HUES64 (cell line): ENCODE measurements around the gene EXOC1.
"Not testable (repeated sequence)": the region's sequence is repeated elsewhere in the genome, so short reads cannot be mapped to it uniquely, and the experiment has no call there.

Experiments
- H3K27ac ChIP-seq: 2 replicates; pipeline ENCODE4 v1.7.0; 2013; ENCODE audit warnings: low read depth, low read length, inconsistent platforms
- H3K27me3 ChIP-seq: 2 replicates; pipeline ENCODE4 v1.6.1; 2013; ENCODE audit warnings: mild to moderate bottlenecking, low read length; ENCODE audit not compliant: insufficient read depth
- H3K36me3 ChIP-seq: 2 replicates; pipeline ENCODE4 v1.6.1; 2013; ENCODE audit warnings: mild to moderate bottlenecking, low read length; ENCODE audit not compliant: insufficient read depth
- H3K4me1 ChIP-seq: 2 replicates; pipeline ENCODE4 v1.6.1; 2013; ENCODE audit warnings: mild to moderate bottlenecking, low read length, moderate library complexity; ENCODE audit not compliant: insufficient read depth
- H3K4me3 ChIP-seq: 2 replicates; pipeline ENCODE4 v1.5.1; 2013; ENCODE audit warnings: mild to moderate bottlenecking, low read length, moderate library complexity
- H3K9ac ChIP-seq: 2 replicates; pipeline ENCODE4 v1.6.1; 2013; ENCODE audit warnings: mild to moderate bottlenecking, low read depth, low read length
- H3K9me3 ChIP-seq: 2 replicates; pipeline ENCODE4 v1.6.1; 2013; ENCODE audit warnings: low read depth, low read length; ENCODE audit not compliant: insufficient read depth
- WGBS: fragments of 150-250, 120-280 bp; methylation state at CpG from one replicate; pipeline ENCODE4 v1.1.7; 2013; ENCODE audit warnings: missing lambda C conversion rate; 5-methylcytosine and 5-hydroxymethylcytosine counted together

Gene EXOC1

DNA sequence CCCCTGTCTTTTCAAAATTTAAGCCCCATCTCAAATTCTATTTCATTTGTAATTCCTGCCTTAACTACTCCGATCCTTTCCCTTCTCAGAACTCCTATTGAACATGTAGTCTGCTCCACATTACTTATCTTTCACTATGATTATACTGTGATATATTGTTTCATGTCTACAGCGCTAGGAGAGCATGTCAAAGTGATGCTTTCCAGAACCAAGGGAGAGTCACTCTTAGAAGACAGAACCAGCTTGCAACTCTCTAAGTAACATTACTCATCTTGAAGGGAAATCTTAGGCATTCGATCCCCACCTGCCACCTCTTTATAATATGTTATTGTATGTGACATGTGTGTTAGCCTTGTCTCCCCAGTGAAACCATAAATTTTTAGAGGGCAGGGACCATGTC is 23.4 kb upstream of the EXOC1 start:
- Histone ChIP-seq H3K27me3 (no peaks in the 10 kb centered on the region), H3K9ac (no peak overlapping the region), H3K36me3 (no peaks in the 10 kb centered on the region), H3K4me1 (no peaks in the 10 kb centered on the region), H3K9me3 (no peaks in the 10 kb centered on the region), H3K4me3 (no peak overlapping the region), H3K27ac (no peak overlapping the region)
- WGBS, result 96% methylated on average over 2 of the region's 3 CpGs

GRCh38 chr4:55830716-55831115 is 22.7 kb upstream of the EXOC1 start:
- Histone ChIP-seq H3K36me3 (no peaks in the 10 kb centered on the region), H3K27me3 (no peaks in the 10 kb centered on the region), H3K27ac (no peak overlapping the region), H3K9me3 (no peaks in the 10 kb centered on the region), H3K4me3 (no peak overlapping the region), H3K9ac (no peak overlapping the region), H3K4me1 (no peaks in the 10 kb centered on the region)
- WGBS, result 86% methylated on average over 4 of the region's 4 CpGs

DNA sequence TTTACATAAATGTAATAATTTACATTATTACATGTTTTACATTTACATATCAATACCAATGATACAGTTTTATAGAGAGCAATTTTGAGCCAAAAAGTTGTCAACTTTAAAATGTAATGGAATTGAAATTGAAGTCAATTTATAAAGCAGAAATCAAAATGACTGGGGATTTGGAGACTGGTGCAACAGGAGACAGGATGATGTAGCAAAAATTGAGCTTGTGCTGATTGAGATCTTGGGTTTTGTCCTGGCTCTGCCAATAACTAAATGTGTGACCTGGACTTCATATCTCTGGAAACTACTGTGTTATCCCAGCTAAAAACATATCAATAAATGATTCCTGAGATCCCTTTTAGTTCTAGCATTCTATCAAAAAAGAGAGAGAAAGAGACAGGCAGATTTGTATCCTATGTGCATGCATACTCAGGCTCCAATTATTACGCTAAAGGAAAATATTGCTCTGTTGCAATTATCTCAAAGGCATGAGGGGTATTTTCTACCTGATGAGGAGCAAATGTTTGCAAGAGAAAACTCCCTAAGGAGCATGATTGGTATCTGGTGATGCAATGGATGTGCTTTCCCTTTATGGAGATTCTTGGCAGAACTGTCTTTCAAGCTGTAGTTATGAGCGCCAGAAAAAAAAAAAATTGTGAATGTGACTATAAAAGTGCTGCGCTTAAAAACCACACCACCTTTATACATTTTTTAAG is 19.2 kb upstream of the EXOC1 start:
- Histone ChIP-seq H3K9me3 (peaks cover 13% of the 10 kb centered on the region; the same call in 1 of the 2 replicates), H3K4me1 (no peaks in the 10 kb centered on the region), H3K27ac (no peak overlapping the region), H3K36me3 (no peaks in the 10 kb centered on the region), H3K27me3 (no peaks in the 10 kb centered on the region), H3K4me3 (no peak overlapping the region), H3K9ac (no peak overlapping the region)
- 97% methylated on average over 1 of the region's 3 CpGs for WGBS

GRCh38 chr4:55837903-55838302 is 15.5 kb upstream of the EXOC1 start:
- H3K27me3 ChIP-seq, result no peaks in the 10 kb centered on the region
- no peak overlapping the region for H3K4me3 ChIP-seq
- H3K9ac ChIP-seq, result no peak overlapping the region
- no CpG with 5 or more reads among the region's 1 CpG for WGBS
- no peaks in the 10 kb centered on the region for H3K4me1 ChIP-seq
- no peaks in the 10 kb centered on the region for H3K36me3 ChIP-seq
- no peak overlapping the region for H3K27ac ChIP-seq
- peaks cover 22% of the 10 kb centered on the region; the same call in 1 of the 2 replicates for H3K9me3 ChIP-seq

DNA sequence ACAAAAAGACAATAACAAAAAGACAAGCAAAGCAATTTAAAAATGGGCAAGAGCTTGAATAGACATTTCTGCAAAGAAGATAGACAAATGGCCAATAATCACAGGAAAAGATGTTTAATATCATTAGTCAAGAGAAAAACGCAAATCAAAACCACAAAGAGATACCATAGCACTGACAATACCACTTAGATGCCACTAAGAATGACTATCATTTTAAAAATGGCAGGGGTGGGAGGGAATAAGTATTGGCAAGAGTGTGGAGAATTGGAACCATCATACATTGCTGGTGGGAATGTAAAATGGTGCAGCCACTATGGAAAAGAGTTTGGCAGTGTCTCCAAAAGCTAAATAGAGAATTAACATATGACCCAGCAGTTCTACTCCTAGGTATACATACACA is 15.1 kb upstream of the EXOC1 start:
- no peak overlapping the region for H3K9ac ChIP-seq
- no CpG with 5 or more reads among the region's 1 CpG for WGBS
- H3K9me3 ChIP-seq, result peaks cover 22% of the 10 kb centered on the region; the same call in 1 of the 2 replicates

GRCh38 chr4:55838952-55839351 is 14.5 kb upstream of the EXOC1 start:
- H3K27me3 ChIP-seq, result no peaks in the 10 kb centered on the region
- no peak overlapping the region for H3K4me3 ChIP-seq
- no peak overlapping the region for H3K9ac ChIP-seq
- H3K4me1 ChIP-seq, result no peaks in the 10 kb centered on the region
- peaks cover 22% of the 10 kb centered on the region; the same call in 1 of the 2 replicates for H3K9me3 ChIP-seq
- no peak overlapping the region for H3K27ac ChIP-seq
- H3K36me3 ChIP-seq, result no peaks in the 10 kb centered on the region

More for the DNA sequence above, 15.1 kb upstream of the EXOC1 start:
- no peaks in the 10 kb centered on the region for H3K4me1 ChIP-seq
- no peak overlapping the region for H3K27ac ChIP-seq
- no peak overlapping the region for H3K4me3 ChIP-seq
- no peaks in the 10 kb centered on the region for H3K27me3 ChIP-seq
- H3K36me3 ChIP-seq, result no peaks in the 10 kb centered on the region

- 94% methylated on average over 1 of the region's 1 CpG for WGBS
- Histone ChIP-seq H3K27me3 (no peaks in the 10 kb centered on the region), H3K9me3 (peaks cover 22% of the 10 kb centered on the region; the same call in 1 of the 2 replicates), H3K9ac (no peak overlapping the region), H3K4me3 (no peak overlapping the region), H3K27ac (no peak overlapping the region), H3K4me1 (no peaks in the 10 kb centered on the region), H3K36me3 (no peaks in the 10 kb centered on the region)
These were observed 12.5 kb upstream of the EXOC1 start for GRCh38 chr4:55840956-55841355.

- peak overlapping the region; percentile 67 for H3K9ac ChIP-seq
- not testable (repeated sequence) for H3K27me3 ChIP-seq, H3K36me3 ChIP-seq, H3K27ac ChIP-seq, H3K4me1 ChIP-seq
- H3K4me3 ChIP-seq, result peak overlapping the region; percentile 46
- peaks cover 22% of the 10 kb centered on the region; the same call in 1 of the 2 replicates for H3K9me3 ChIP-seq
- 44% methylated on average over 18 of the region's 22 CpGs for WGBS
These were observed 11.8 kb upstream of the EXOC1 start for GRCh38 chr4:55841373-55842239.

DNA sequence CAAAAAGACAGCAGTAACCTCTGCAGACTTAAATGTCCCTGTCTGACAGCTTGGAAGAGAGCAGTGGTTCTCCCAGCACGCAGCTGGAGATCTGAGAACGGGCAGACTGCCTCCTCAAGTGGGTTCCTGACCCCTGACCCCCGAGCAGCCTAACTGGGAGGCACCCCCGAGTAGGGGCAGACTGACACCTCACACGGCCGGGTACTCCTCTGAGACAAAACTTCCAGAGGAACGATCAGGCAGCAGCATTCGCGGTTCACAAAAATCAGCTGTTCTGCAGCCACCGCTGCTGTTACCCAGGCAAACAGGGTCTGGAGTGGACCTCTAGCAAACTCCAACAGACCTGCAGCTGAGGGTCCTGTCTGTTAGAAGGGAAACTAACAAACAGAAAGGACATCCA is 11.1 kb upstream of the EXOC1 start:
- H3K9me3 ChIP-seq, result peaks cover 20% of the 10 kb centered on the region; the same call in 1 of the 2 replicates
- 20% methylated on average over 10 of the region's 10 CpGs for WGBS
- not testable (repeated sequence) for H3K4me1 ChIP-seq, H3K4me3 ChIP-seq, H3K36me3 ChIP-seq, H3K27ac ChIP-seq, H3K9ac ChIP-seq, H3K27me3 ChIP-seq

DNA sequence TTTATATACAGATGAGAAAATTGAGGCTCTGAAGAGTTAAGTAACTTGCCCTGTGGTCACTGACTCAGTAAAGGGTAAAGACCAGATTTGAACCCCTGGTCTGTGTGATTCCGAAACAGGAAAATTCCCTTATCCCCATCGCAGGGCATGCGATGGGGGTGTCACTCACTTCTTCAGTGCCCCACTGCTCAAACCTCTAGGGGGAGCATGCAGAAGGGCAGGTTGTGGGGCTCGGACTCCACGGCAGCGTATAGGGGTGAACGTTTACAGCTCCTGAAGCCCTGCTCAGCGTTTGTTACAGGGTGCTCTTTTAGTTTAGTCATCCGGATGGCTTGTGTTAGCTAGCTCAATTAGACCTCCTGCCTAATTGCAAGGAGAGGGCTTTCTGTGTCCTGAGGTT is 3.7 kb upstream of the EXOC1 start:
- H3K36me3 ChIP-seq, result no peaks in the 10 kb centered on the region
- no peak overlapping the region for H3K27ac ChIP-seq
- peaks cover 4% of the 10 kb centered on the region; the same call in 1 of the 2 replicates for H3K27me3 ChIP-seq
- H3K9ac ChIP-seq, result 0 out of 2 replicates have a peak overlapping the region, but pooled peaks have one; percentile 31
- 89% methylated on average over 9 of the region's 9 CpGs for WGBS
- peaks cover 7% of the 10 kb centered on the region for H3K4me1 ChIP-seq
- H3K9me3 ChIP-seq, result peaks cover 4% of the 10 kb centered on the region; the same call in 1 of the 2 replicates
- H3K4me3 ChIP-seq, result no peak overlapping the region

DNA sequence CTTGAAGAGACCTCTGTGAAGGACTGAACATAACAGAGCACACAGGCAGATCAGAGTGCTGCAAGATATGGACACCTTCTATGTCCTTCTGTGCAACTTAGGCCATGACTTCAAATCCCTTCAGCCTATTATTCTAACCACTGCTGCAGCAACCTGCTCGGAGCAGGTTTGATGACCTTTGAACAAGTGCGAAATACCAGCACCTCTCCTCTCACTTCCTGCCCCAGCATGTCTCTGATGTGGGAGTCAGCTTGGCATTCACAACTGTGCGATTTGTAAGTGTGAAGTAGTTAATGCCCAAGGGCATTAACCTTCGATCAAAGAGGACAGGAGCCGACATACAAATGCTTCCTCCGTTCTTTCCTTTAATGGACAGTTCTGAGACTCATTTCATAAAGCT is 1.6 kb upstream of the EXOC1 start:
- H3K4me3 ChIP-seq, result no peak overlapping the region
- H3K27me3 ChIP-seq, result peaks cover 4% of the 10 kb centered on the region; the same call in 1 of the 2 replicates
- no peak overlapping the region for H3K9ac ChIP-seq
- no peak overlapping the region for H3K27ac ChIP-seq
- WGBS, result 51% methylated on average over 6 of the region's 6 CpGs
- peaks cover 4% of the 10 kb centered on the region; the same call in 1 of the 2 replicates for H3K9me3 ChIP-seq
- peaks cover 7% of the 10 kb centered on the region for H3K4me1 ChIP-seq
- no peaks in the 10 kb centered on the region for H3K36me3 ChIP-seq
